ENCODE data around the gene IFT88.

DNA sequence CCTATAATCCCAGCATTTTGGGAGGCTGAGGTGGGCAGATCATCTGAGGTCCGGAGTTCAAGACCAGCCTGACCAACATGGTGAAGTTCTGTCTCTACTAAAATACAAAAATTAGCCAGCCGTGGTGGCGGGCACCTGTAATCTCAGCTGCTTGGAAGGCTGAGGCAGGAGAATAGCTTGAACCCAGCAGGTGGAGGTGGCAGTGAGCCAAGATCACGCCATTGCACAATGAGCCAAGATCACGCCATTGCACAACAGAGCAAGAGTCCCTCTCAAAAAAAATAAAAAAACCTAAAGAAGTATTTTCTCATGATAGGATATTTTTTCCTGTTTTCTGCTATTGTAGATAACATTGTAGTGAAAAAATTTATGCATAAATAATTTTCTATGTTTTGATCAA lies 13.3 kb downstream of the IFT88 start:
- TF ChIP-seq ZNF366 (tag by site-specific recombination; conservative IDR thresholded peaks at IDR 0.05) (no peak), ZNF214 (tag by site-specific recombination; IDR thresholded peaks at IDR 0.05; ENCODE audit: borderline replicate concordance) (no peak), ZNF501 (tag by site-specific recombination; IDR thresholded peaks at IDR 0.05) (no peak), ZNF140 (tag by site-specific recombination; IDR thresholded peaks at IDR 0.05) (no peak), ZNF837 (tag by site-specific recombination; IDR thresholded peaks at IDR 0.05) (no peak), ZBTB7A (tag by site-specific recombination; IDR thresholded peaks at IDR 0.05; ENCODE audit: low read depth) (no peak), YY1 (tag by site-specific recombination; IDR thresholded peaks at IDR 0.05) (no peak), ZNF350 (tag by site-specific recombination; IDR thresholded peaks at IDR 0.05) (no peak)
- TF ChIP-seq, protein P1, sequence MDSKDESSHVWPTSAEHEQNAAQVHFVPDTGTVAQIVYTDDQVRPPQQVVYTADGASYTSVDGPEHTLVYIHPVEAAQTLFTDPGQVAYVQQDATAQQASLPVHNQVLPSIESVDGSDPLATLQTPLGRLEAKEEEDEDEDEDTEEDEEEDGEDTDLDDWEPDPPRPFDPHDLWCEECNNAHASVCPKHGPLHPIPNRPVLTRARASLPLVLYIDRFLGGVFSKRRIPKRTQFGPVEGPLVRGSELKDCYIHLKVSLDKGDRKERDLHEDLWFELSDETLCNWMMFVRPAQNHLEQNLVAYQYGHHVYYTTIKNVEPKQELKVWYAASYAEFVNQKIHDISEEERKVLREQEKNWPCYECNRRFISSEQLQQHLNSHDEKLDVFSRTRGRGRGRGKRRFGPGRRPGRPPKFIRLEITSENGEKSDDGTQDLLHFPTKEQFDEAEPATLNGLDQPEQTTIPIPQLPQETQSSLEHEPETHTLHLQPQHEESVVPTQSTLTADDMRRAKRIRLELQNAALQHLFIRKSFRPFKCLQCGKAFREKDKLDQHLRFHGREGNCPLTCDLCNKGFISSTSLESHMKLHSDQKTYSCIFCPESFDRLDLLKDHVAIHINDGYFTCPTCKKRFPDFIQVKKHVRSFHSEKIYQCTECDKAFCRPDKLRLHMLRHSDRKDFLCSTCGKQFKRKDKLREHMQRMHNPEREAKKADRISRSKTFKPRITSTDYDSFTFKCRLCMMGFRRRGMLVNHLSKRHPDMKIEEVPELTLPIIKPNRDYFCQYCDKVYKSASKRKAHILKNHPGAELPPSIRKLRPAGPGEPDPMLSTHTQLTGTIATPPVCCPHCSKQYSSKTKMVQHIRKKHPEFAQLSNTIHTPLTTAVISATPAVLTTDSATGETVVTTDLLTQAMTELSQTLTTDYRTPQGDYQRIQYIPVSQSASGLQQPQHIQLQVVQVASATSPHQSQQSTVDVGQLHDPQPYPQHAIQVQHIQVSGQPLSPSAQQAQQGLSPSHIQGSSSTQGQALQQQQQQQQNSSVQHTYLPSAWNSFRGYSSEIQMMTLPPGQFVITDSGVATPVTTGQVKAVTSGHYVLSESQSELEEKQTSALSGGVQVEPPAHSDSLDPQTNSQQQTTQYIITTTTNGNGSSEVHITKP (tag by site-specific recombination; IDR thresholded peaks at IDR 0.05) = no peak
- TF ChIP-seq, protein P2, sequence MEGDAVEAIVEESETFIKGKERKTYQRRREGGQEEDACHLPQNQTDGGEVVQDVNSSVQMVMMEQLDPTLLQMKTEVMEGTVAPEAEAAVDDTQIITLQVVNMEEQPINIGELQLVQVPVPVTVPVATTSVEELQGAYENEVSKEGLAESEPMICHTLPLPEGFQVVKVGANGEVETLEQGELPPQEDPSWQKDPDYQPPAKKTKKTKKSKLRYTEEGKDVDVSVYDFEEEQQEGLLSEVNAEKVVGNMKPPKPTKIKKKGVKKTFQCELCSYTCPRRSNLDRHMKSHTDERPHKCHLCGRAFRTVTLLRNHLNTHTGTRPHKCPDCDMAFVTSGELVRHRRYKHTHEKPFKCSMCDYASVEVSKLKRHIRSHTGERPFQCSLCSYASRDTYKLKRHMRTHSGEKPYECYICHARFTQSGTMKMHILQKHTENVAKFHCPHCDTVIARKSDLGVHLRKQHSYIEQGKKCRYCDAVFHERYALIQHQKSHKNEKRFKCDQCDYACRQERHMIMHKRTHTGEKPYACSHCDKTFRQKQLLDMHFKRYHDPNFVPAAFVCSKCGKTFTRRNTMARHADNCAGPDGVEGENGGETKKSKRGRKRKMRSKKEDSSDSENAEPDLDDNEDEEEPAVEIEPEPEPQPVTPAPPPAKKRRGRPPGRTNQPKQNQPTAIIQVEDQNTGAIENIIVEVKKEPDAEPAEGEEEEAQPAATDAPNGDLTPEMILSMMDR (tag by site-specific recombination; IDR thresholded peaks at IDR 0.05) = no peak
- TF ChIP-seq, protein P3, sequence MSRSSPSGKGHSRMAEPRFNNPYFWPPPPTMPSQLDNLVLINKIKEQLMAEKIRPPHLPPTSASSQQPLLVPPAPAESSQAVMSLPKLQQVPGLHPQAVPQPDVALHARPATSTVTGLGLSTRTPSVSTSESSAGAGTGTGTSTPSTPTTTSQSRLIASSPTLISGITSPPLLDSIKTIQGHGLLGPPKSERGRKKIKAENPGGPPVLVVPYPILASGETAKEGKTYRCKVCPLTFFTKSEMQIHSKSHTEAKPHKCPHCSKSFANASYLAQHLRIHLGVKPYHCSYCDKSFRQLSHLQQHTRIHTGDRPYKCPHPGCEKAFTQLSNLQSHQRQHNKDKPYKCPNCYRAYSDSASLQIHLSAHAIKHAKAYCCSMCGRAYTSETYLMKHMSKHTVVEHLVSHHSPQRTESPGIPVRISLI (tag by site-specific recombination; IDR thresholded peaks at IDR 0.05) = no peak
